Ramos (cell line): Measurements from ENCODE around the gene EEPD1.
"Not testable (repeated sequence)": the region's sequence is repeated elsewhere in the genome, so short reads cannot be mapped to it uniquely, and the experiment has no call there.

Experiments used
- in situ Hi-C: fragments of 300-500 bp; cut with MboI; formaldehyde crosslinking; loops from one replicate; pipeline ENCODE4 v1.14.3; 2022; ENCODE audit warnings: low sequenced_read_pairs; ENCODE audit not compliant: unreplicated experiment

Gene EEPD1

DNA sequence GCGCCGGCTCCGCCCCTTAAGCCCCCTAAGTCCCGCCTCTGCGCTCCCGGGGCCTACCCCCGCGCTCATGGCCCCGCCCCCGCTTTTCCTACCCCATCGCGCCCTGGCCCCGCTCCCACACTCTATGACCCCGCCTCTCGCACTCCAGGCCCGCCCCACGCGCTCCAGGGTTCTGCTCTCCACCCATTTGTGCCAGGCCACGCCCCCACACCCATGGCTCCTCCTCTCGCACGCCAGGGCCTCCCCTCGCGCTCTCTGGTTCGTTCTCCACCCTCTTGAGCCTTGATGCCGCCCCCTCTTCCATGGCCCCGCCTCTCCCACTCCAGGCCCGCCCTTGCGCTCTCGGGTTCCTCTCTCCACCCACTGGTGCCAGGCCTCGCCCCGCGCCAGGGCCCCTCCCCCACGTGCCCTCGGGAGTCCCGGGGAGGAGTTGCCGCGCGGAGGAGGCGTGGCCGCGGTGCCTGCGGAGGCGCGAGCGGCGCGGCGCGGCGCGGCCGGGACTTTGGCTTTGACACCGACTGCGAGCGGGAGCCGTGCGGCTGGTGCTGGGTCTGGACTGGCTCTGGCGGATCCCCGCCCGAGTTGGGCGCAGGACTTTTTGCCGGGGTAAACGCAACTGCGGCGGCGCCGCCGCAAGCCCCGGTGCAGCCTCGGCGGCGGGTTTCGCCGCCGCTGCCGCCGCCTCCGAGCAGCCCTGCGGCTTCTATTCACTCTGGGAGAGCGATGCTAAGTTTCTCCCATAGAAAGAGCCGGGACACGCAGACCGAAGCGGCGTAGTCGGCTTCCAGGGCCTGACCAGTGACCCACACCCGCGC, at the start of gene EEPD1:
TSS of gene EEPD1 (plus strand) at position 499 of the 815 bp plus-strand sequence. CDS start 1,071 bp downstream, outside the sequence.
- in situ Hi-C loops: no loop called here

GRCh38 chr7:36103837-36104561, 49.1 kb upstream of the EEPD1 start:
- in situ Hi-C loops: no loop called here

DNA sequence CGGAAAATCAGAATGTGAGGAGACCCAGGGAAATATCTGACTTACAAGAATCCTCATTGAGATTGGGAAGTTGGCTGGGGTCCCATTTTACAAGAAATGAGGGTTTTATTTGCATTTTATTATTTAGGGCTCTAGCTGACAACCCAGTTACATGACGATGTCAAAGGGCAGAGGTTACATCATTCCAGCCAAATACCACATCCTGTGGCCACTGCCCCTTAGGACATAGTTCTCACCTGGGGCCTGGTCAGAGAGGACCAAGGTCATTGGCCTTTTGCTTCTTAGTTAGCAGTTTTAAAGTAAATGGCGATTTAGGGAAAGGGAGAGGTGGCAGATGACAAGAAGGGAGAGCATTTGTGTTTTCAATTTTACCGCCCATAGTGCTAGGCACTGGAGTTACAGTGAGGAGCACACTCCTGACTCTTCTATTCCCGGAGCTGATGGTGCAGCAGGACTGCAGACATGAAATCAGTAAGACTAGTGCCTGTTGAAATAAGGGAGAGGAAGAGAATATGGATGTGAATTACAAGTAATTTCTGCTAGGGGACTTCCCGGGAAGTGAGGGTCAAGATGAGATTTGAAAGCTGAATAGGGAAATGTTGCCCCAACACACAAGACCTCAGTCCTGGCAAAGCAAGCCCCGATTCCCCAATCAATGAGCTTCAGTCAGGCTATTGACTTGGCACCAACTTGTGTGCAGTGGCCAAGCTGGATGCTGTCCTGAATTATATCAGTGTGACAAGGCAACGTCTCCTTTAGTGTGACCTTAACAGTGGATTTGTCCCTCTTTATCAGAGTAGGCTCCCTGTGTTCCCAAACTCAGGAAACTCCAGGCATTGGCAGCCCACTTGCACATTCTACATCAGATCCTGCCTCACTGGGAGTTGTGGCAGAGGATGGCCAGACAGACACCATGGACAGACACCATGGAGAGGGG, 45.8 kb upstream of the EEPD1 start:
- in situ Hi-C loops: not testable (repeated sequence)

GRCh38 chr7:36107926-36108631, 45.0 kb upstream of the EEPD1 start:
- in situ Hi-C loops: no loop called here

DNA sequence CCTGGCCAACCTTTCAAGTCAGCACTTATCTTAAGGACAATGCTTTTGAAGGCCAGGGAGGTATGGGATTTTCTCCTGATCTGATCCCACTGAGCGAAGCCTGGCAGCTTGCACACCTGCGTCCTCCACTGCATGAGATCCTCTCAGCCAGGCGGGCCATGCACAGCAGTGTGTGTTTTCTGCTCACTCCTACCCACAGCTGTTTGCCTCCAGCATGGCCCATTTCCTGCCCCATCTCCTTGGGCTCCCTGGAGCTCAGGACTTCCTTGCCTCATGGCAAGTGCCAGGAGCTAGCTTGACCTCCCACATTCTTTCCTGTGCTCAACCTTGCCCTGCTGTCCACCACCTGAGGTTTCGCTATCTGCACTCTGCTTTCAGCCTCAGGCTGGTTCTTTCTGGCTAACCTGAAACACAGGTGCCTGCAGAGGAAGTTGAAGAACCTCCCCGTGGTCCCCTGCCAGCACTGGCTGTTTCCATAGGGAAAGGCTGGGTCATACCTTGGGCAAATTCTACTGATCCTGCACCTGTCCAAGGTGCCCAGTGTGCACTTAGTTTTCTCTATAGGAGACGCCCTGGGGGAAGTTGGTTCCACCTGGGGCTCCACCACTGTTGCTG, 43.9 kb upstream of the EEPD1 start:
- in situ Hi-C loops: no loop called here

DNA sequence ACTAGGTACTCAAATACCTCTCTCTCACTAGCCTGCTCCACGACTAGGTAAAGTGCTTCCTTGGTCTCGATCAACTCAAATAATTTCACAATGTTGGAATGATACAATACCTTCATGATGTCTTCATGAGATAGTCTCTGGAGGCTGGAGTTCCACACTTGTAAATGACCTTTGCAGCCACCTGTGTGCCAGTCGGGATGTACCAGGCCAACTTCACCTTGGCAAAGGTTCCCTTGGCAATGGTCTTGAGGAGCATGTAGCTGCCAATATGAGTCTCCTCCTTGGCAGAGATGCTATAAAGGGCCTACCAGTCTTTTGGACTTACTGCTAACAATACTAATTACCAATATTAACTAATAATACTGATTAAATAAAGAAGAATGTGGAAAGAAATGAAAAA, 42.5 kb upstream of the EEPD1 start:
- in situ Hi-C loops: no loop called here

GRCh38 chr7:36112969-36113368, 40.1 kb upstream of the EEPD1 start:
- in situ Hi-C loops: no loop called here

GRCh38 chr7:36114355-36114754, 38.7 kb upstream of the EEPD1 start:
- in situ Hi-C loops: no loop called here

- in situ Hi-C loops: no loop called here
These were observed 37.4 kb upstream of the EEPD1 start for GRCh38 chr7:36115448-36116321.

DNA sequence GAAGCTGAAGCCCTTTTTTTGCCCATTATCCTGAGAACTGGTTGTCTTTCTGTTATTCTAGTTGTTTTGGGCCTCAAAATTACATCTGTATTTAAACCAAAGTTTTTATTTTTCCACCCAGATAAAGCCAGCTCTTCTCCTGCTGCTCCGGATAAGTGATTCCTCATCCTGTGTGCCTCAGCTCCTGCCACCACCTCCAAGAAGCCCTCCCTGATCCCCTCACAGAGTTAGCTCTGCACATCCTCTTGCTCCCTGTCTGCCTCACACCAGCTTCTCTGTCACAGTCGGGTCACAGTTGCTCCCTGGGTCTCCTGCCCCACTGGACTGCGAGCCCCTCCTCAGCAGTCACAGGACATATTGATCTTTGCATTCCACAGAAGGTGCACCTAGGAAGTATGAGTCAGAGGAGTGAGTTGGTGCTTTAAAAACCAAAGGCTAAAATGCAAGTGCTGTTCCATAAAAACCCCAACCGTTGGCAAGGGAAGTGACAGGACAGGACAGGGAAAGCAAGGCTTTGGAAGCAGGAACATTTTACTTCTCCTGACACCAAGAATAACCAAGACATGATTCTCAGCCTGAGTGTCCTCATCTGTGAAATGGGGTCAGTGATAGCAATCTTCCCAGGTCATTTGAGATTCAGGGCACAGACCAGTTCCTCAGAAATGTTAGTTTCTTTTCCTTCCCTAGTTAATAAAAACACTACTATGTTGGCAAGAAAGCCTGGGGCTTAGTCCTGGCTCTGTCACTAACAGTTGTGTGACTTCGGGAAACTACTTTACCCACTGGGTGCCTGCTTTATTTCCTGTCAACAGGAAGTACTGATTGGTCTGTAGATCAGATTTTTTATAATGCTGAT, 36.5 kb upstream of the EEPD1 start:
- in situ Hi-C loops: no loop called here

DNA sequence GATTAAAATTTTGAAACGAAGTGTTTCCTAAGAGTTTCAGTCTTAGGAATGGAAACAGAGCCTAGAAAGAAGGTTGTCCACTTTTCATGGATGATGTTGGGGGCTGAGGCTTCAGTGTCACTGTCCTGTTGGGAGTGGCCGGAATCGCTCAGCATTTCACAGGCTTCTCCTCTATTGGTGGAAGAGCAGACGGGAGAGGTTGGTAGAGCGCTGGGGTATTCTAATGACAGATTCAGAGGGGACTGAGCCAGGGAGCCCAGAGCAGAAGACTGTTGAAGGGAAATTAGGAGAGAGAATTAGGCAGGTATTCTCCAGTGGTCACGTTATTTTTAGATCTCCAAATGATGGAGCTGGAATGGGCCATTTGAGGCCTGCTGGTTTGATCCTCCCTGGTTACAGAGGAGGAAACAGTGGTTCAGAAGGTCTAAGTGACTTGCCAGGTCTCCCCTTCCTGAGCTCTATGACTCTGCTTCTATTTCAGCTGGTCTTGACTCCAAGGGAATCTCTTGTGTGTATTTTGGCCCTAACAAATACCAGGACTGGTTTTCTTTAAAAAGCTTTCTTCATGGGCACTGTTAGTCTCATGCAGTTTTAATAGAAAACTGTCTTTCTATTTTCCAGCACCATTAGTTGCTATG, 35.7 kb upstream of the EEPD1 start:
- in situ Hi-C loops: no loop called here

DNA sequence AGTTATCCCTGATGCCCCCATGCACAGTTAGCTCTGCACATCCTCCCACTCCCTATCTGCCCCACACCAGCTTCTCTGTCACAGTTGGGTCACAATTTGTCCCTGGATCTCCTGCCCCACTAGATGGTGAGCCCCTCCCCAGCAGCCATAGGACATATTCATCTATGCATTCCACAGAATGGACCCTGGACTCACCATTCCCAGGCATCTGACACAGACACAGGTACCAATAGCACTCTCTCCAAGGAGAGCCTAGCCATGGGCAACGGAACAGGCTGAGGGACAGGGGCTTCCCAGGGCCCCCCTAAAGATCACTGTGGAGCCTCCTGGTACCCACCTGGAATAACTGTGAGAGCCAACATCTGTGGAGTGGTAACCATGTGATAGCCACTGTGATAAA, 34.7 kb upstream of the EEPD1 start:
- in situ Hi-C loops: no loop called here

DNA sequence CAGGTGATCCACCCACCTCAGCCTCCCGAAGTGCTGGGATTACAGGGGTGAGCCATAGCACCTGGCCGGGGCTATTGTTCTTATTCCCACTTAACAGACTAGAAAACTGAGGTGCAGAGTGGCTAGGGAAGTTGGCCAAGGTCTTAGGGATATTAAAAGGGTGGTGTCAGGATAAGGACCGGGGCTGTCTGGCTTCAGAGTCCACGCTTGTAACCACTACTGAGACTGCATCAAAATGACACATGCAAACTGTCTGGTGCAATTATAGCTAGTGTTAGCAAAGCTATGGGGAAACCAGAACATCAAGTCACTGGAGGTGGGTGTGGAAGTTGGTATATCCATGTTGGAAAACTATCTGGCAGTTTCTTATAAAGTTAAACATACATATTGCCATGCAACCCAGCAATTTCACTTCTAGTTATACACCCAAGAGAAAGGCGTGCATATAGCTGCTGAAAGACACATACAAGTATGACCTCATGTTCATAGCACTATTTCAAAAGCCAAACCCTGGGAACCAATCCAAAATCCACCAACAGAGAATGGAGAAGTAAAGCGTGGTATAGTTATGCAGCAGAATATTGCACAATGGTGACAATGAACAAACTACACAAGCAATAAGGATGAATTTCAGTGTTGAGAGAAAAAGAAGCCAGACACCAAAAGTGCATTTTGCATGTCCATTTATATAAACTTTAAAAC, 33.9 kb upstream of the EEPD1 start:
- in situ Hi-C loops: no loop called here

- in situ Hi-C loops: not testable (repeated sequence)
These were observed 32.9 kb upstream of the EEPD1 start for GRCh38 chr7:36119983-36120646.

DNA sequence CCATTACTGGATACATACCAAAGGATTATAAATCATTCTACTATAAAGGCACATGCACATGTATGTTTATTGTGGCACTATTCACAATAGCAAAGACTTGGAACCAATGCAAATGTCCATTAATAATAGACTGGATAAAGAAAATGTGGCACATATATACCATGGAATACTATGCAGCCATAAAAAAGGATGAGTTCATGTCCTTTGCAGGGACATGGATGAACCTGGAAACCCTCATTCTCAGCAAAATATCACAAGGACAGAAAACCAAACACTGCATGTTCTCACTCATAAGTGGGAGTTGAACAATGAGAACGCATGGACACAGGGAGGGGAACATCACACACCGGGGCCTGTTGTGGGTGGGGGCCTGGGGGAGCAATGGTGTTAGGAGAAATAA, 27.4 kb upstream of the EEPD1 start:
- in situ Hi-C loops: not testable (repeated sequence)

GRCh38 chr7:36127075-36127740, 25.8 kb upstream of the EEPD1 start:
- in situ Hi-C loops: no loop called here
